ENCODE measurements around the gene TMC1.

TMC1 gene

GRCh38 chr9:72599874-72600534 lies 78.6 kb downstream of the TMC1 start (continued):
- TF ChIP-seq ZBTB10 (tag by site-specific recombination; IDR thresholded peaks at IDR 0.05) (no peak), ZNF518A (tag by site-specific recombination; conservative IDR thresholded peaks at IDR 0.05; ENCODE audit: low read depth) (no peak), ZBTB49 (tag by site-specific recombination; IDR thresholded peaks at IDR 0.05; ENCODE audit: low read depth) (no peak)

GRCh38 chr9:72600671-72601070 lies 79.3 kb downstream of the TMC1 start:
- Histone ChIP-seq H3K27ac (ENCODE audit: extremely low read depth, low read depth, low read length) (no peak overlapping the region), H3K36me3 (ENCODE audit: control insufficient read depth in 2 of 2, insufficient read depth in 1 of 2, low read length in 2 of 2) (no peaks in the 10 kb centered on the region), H3K9me3 (ENCODE audit: control insufficient read depth, insufficient read depth, low read depth, low read length) (no peaks in the 10 kb centered on the region), H3K4me1 (ENCODE audit: control insufficient read depth, insufficient read depth, low read length) (no peaks in the 10 kb centered on the region), H3K4me3 (ENCODE audit: low read depth, low read length) (no peak overlapping the region)
- ChIA-PET POLR2A (no interaction called here), CTCF (interaction anchor here (0.7 to 1.7 kb wide), 3 partner anchors 319 to 562 kb away, joined by 3 to 5 read pairs (median 5); no protein-coding TSS in a partner anchor)
- TF ChIP-seq YY1 (tag by site-specific recombination; IDR thresholded peaks at IDR 0.05) (no peak), ZNF404 (tag by site-specific recombination; IDR thresholded peaks at IDR 0.05) (no peak), ZBTB44 (tag by site-specific recombination; IDR thresholded peaks at IDR 0.05) (no peak), ZNF16 (tag by site-specific recombination; IDR thresholded peaks at IDR 0.05; ENCODE audit: low read depth) (no peak), REPIN1 (tag by site-specific recombination; IDR thresholded peaks at IDR 0.05; ENCODE audit: low read depth) (no peak), ZNF791 (tag by site-specific recombination; IDR thresholded peaks at IDR 0.05) (no peak), ZNF311 (tag by site-specific recombination; IDR thresholded peaks at IDR 0.05; ENCODE audit: borderline replicate concordance) (no peak), ZSCAN18 (tag by site-specific recombination; IDR thresholded peaks at IDR 0.05) (no peak), ZBTB1 (tag by site-specific recombination; IDR thresholded peaks at IDR 0.05) (no peak), ATF2 (tag by site-specific recombination; IDR thresholded peaks at IDR 0.05; ENCODE audit: low read depth) (no peak), ZNF701 (tag by site-specific recombination; IDR thresholded peaks at IDR 0.05) (no peak)
